Measurements from ENCODE around the gene NEK1. TPM values are rescaled to one million over a fixed set of nuclear protein-coding genes. Genes with fewer than 3 reads are reported as not detected.

NEK1 gene
- total RNA-seq, 1 experiment from 2014 or later, result 18.6 TPM

GRCh38 chr4:169493164-169493524 is 119.2 kb downstream of the NEK1 start:
- Histone ChIP-seq H3K9me2 (ENCODE audit: insufficient read depth) (no peaks in the 10 kb centered on the region), H3K79me2 (ENCODE audit: low read depth) (no peaks in the 10 kb centered on the region), H3K27ac (no peak overlapping the region), H3F3A (ENCODE audit: insufficient read depth, low read depth) (no peaks in the 10 kb centered on the region), H3K36me3 (ENCODE audit: low read depth) (no peaks in the 10 kb centered on the region), H3K27me3 (ENCODE audit: insufficient read depth, low read depth) (no peaks in the 10 kb centered on the region), H2AFZ (no peak overlapping the region), H3K4me3 (no peak overlapping the region), H3K4me1 (replicated peaks; ENCODE audit: insufficient read depth) (no peaks in the 10 kb centered on the region), H3K4me2 (no peak overlapping the region), H3K9me3 (ENCODE audit: insufficient read depth, low read depth) (no peaks in the 10 kb centered on the region), H4K20me1 (ENCODE audit: insufficient read depth) (no peaks in the 10 kb centered on the region)
- ChIA-PET CTCF (no interaction called here), POLR2A (ENCODE audit: unreplicated experiment) (no interaction called here)
- no TSS peak for BruUV-seq (replicated peaks)
- TF ChIP-seq CTCF (conservative IDR thresholded peaks at IDR 0.05), result 0 out of 2 replicates have a peak, but pooled peaks have one; percentile 20
- no peak for TF ChIP-seq EZH2 (IDR thresholded peaks at IDR 0.05; ENCODE audit: low read depth)
- DNase-seq, result no peak
- intact Hi-C loops (cut with micrococcal nuclease; ENCODE audit: unreplicated experiment), result loop anchor here (5.0 kb wide), 1 partner anchor 1421 kb away; no protein-coding TSS in a partner anchor

DNA sequence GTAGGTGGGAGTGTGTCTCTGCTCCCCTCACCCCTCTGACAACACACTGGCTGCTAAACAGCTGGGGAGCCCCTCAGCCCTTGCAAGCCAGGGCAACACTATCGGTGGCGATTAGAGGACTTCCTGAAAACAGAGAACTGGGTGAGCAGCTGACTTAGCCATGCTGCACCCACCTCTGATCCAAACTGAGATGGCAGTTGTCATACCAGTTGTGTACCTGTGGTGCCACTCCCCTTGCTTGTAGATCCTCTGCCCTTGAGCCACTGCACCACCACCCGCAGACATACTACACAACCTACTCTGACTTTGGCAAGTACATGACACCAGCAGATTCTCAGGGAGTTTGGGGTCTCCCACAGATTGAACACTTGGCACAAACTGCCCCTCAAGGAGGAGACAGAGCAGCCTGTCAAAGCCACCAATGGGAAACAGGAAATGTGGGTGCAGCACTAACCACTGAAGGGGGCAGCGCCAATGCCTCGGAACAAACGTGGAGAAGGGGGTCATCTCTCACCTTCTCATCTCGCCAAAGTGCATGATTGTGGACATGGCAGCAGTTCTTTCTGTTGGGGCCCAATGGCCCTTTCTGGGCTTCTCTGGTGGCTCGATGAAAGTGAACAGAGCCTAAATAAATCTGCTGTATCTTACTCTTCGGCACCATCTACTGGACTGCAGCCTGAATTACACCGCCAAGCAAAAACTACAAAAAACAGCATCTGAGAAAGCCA is 119.8 kb downstream of the NEK1 start:
- intact Hi-C loops (cut with micrococcal nuclease; ENCODE audit: unreplicated experiment), result loop anchor here (5.0 kb wide), 1 partner anchor 1420 kb away; no protein-coding TSS in a partner anchor
- Histone ChIP-seq H3K4me1 (replicated peaks; ENCODE audit: insufficient read depth) (no peaks in the 10 kb centered on the region), H2AFZ (no peak overlapping the region), H4K20me1 (ENCODE audit: insufficient read depth) (no peaks in the 10 kb centered on the region), H3K27ac (no peak overlapping the region), H3K36me3 (ENCODE audit: low read depth) (no peaks in the 10 kb centered on the region), H3K9me2 (ENCODE audit: insufficient read depth) (no peaks in the 10 kb centered on the region), H3K4me2 (no peak overlapping the region), H3K4me3 (no peak overlapping the region), H3K79me2 (ENCODE audit: low read depth) (no peaks in the 10 kb centered on the region), H3K27me3 (ENCODE audit: insufficient read depth, low read depth) (no peaks in the 10 kb centered on the region), H3K9me3 (ENCODE audit: insufficient read depth, low read depth) (no peaks in the 10 kb centered on the region), H3F3A (ENCODE audit: insufficient read depth, low read depth) (no peaks in the 10 kb centered on the region)
- BruUV-seq (replicated peaks), result no TSS peak
- POLR2A ChIA-PET (ENCODE audit: unreplicated experiment), result no interaction called here
- peak; percentile 83 for TF ChIP-seq CTCF (conservative IDR thresholded peaks at IDR 0.05)
- no peak for TF ChIP-seq EZH2 (IDR thresholded peaks at IDR 0.05; ENCODE audit: low read depth)
- CTCF ChIA-PET, result no interaction called here
- peak in 1 of 2 experiments; percentile 29 for DNase-seq

- Histone ChIP-seq H3K36me3 (ENCODE audit: low read depth) (no peaks in the 10 kb centered on the region), H3K9me3 (ENCODE audit: insufficient read depth, low read depth) (no peaks in the 10 kb centered on the region), H4K20me1 (ENCODE audit: insufficient read depth) (no peaks in the 10 kb centered on the region), H2AFZ (no peak overlapping the region), H3K4me2 (no peak overlapping the region), H3K27me3 (ENCODE audit: insufficient read depth, low read depth) (no peaks in the 10 kb centered on the region), H3K79me2 (ENCODE audit: low read depth) (no peaks in the 10 kb centered on the region), H3K9me2 (ENCODE audit: insufficient read depth) (no peaks in the 10 kb centered on the region), H3K27ac (no peak overlapping the region), H3F3A (ENCODE audit: insufficient read depth, low read depth) (no peaks in the 10 kb centered on the region), H3K4me3 (no peak overlapping the region), H3K4me1 (replicated peaks; ENCODE audit: insufficient read depth) (no peaks in the 10 kb centered on the region)
- ChIA-PET POLR2A (ENCODE audit: unreplicated experiment) (no interaction called here), CTCF (interaction anchor here (0.7 kb wide), 1 partner anchor 184 kb away, joined by 5 read pairs; no protein-coding TSS in a partner anchor)
- BruUV-seq (replicated peaks), result no TSS peak
- TF ChIP-seq EZH2 (IDR thresholded peaks at IDR 0.05; ENCODE audit: low read depth), result no peak
- TF ChIP-seq CTCF (conservative IDR thresholded peaks at IDR 0.05), result no peak
- intact Hi-C loops (cut with micrococcal nuclease; ENCODE audit: unreplicated experiment), result loop anchor here (5.0 kb wide), 1 partner anchor 1419 kb away; no protein-coding TSS in a partner anchor
- no peak for DNase-seq
These were observed 121.2 kb downstream of the NEK1 start for GRCh38 chr4:169491211-169491610.

Data from PC-9 (cell line).